Astrocyte (in vitro differentiated cells and primary cell): Measurements from ENCODE around the gene HTR7. TPM values are rescaled to one million over a fixed set of nuclear protein-coding genes. Genes with fewer than 3 reads are reported as not detected.

Source experiments
- DNase-seq: peaks from one replicate; pipeline ENCODE4 v3.0.0-alpha.2; 2010; ENCODE audit warnings: low read depth
- FAIRE-seq: peaks from 2 replicates; lab custom pipeline; 2011; peaks lifted over from hg19 to GRCh38; lab: Jason Lieb, UNC
- H2AFZ ChIP-seq: 2 replicates; pipeline ENCODE4 v1.6.0; 2012; ENCODE audit warnings: low read depth, low read length, inconsistent platforms
- H3K27ac ChIP-seq: 2 replicates; pipeline ENCODE4 v1.5.1; 2011; ENCODE audit warnings: low read depth, low read length, inconsistent platforms
- H3K27me3 ChIP-seq: 2 replicates; pipeline ENCODE4 v1.6.0; 2011; ENCODE audit warnings: low read length, inconsistent platforms; ENCODE audit not compliant: insufficient read depth
- H3K36me3 ChIP-seq: 2 replicates; pipeline ENCODE4 v1.5.1; 2011; ENCODE audit warnings: low read length, inconsistent platforms; ENCODE audit not compliant: insufficient read depth
- H3K4me1 ChIP-seq: 2 replicates; pipeline ENCODE4 v1.5.1; 2011; ENCODE audit warnings: low read length, inconsistent platforms; ENCODE audit not compliant: insufficient read depth
- H3K4me2 ChIP-seq: 2 replicates; pipeline ENCODE4 v1.6.0; 2012; ENCODE audit warnings: low read length, inconsistent platforms
- H3K4me3 ChIP-seq: 2 replicates; pipeline ENCODE4 v1.5.1; 2011; ENCODE audit warnings: low read depth, mild to moderate bottlenecking, low read length, inconsistent platforms; ENCODE audit not compliant: insufficient read depth
- H3K79me2 ChIP-seq: 2 replicates; pipeline ENCODE4 v1.6.0; 2012; ENCODE audit warnings: mild to moderate bottlenecking, low read length, inconsistent platforms; ENCODE audit not compliant: insufficient read depth
- H3K9ac ChIP-seq: 2 replicates; pipeline ENCODE4 v1.6.0; 2012; ENCODE audit warnings: mild to moderate bottlenecking, low read length, inconsistent platforms
- H3K9me3 ChIP-seq: 2 replicates; pipeline ENCODE4 v1.5.1; 2012; ENCODE audit warnings: low read depth, mild to moderate bottlenecking, low read length, inconsistent platforms; ENCODE audit not compliant: insufficient read depth
- H4K20me1 ChIP-seq: 2 replicates; pipeline ENCODE4 v1.6.0; 2012; ENCODE audit warnings: low read length, inconsistent platforms; ENCODE audit not compliant: insufficient read depth
- H3K27ac Mint-ChIP-seq: one replicate; pipeline ENCODE4 v1.8.0; 2021; ENCODE audit warnings: mild to moderate bottlenecking, mixed read lengths; ENCODE audit not compliant: unreplicated experiment
- H3K27me3 Mint-ChIP-seq: one replicate; pipeline ENCODE4 v1.8.0; 2021; ENCODE audit warnings: low read depth, mixed read lengths; ENCODE audit not compliant: unreplicated experiment
- H3K36me3 Mint-ChIP-seq: one replicate; pipeline ENCODE4 v1.8.0; 2021; ENCODE audit warnings: low read depth, mixed read lengths; ENCODE audit not compliant: unreplicated experiment
- H3K4me1 Mint-ChIP-seq: one replicate; pipeline ENCODE4 v1.8.0; 2021; ENCODE audit warnings: low read depth, mixed read lengths; ENCODE audit not compliant: unreplicated experiment
- H3K4me3 Mint-ChIP-seq: one replicate; pipeline ENCODE4 v1.8.0; 2021; ENCODE audit warnings: mild to moderate bottlenecking, moderate library complexity, mixed read lengths; ENCODE audit not compliant: unreplicated experiment
- H3K9me3 Mint-ChIP-seq: one replicate; pipeline ENCODE4 v1.8.0; 2021; ENCODE audit warnings: mild to moderate bottlenecking, mixed read lengths; ENCODE audit not compliant: unreplicated experiment
- EZH2 ChIP-seq: IDR thresholded peaks from 2 replicates; pipeline ENCODE4 v1.6.1; 2012; ENCODE audit warnings: mild to moderate bottlenecking, low read length, inconsistent platforms; ENCODE audit not compliant: insufficient read depth
- total RNA-seq: library from RNA; stranded (reverse); gene quantifications from 2 replicates; pipeline ENCODE4 v1.2.1, GENCODE V29; 2021
- TF ChIP-seq, protein P1 (sequence below): IDR thresholded peaks from 2 replicates; pipeline ENCODE4 v1.5.1; 2011; ENCODE audit warnings: low read depth, mild to moderate bottlenecking, inconsistent platforms, low read length, moderate library complexity; ENCODE audit not compliant: insufficient read depth

HTR7 gene
- total RNA-seq, 1 donor from 2014 or later: 0.89 TPM

DNA sequence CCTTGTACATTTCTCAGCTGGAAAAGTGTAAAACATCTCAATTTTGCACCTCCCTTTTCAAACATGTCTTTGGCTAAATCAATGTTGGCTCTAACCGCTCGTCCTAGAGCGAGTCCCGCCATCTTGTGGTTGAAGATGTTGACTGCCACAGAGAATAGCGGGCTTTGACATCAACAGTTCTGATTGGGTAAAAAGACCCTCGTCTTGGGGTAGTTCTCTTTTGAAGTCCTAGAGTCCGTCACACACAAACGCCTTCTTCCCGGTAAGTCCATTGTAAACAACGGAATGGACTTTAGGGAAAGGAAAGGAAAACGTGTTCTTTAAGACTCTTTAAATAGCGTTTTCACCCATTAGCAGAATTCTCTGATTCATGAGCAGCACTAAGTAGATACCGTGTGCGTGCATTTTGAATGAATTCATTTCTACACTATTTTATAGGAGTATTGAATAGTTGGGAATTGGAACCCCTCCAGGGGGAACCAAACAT, 13.5 kb upstream of the HTR7 start:
- Histone ChIP-seq H3K79me2 (peaks cover 31% of the 10 kb centered on the region), H3K27ac (peak overlapping the region; percentile 71), H3K9ac (peak overlapping the region; percentile 90), H3K9me3 (peaks cover 4% of the 10 kb centered on the region), H3K4me2 (peak overlapping the region; percentile 96), H2AFZ (peak overlapping the region; percentile 89), H3K27me3 (peaks cover 4% of the 10 kb centered on the region), H3K4me3 (peak overlapping the region; percentile 92), H3K4me1 (peaks cover 11% of the 10 kb centered on the region), H3K36me3 (peaks cover 7% of the 10 kb centered on the region), H4K20me1 (no peaks in the 10 kb centered on the region)
- Mint-ChIP-seq H3K27ac (no peak overlapping the region), H3K36me3 (no peaks in the 10 kb centered on the region), H3K9me3 (peaks cover 4% of the 10 kb centered on the region), H3K4me1 (peaks cover 8% of the 10 kb centered on the region), H3K4me3 (peak overlapping the region; percentile 95), H3K27me3 (peaks cover 5% of the 10 kb centered on the region)
- TF ChIP-seq EZH2: no peak
- TF ChIP-seq, protein P1, sequence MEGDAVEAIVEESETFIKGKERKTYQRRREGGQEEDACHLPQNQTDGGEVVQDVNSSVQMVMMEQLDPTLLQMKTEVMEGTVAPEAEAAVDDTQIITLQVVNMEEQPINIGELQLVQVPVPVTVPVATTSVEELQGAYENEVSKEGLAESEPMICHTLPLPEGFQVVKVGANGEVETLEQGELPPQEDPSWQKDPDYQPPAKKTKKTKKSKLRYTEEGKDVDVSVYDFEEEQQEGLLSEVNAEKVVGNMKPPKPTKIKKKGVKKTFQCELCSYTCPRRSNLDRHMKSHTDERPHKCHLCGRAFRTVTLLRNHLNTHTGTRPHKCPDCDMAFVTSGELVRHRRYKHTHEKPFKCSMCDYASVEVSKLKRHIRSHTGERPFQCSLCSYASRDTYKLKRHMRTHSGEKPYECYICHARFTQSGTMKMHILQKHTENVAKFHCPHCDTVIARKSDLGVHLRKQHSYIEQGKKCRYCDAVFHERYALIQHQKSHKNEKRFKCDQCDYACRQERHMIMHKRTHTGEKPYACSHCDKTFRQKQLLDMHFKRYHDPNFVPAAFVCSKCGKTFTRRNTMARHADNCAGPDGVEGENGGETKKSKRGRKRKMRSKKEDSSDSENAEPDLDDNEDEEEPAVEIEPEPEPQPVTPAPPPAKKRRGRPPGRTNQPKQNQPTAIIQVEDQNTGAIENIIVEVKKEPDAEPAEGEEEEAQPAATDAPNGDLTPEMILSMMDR: peak; percentile 60
- DNase-seq (peak; percentile 83), FAIRE-seq (peak; percentile 90)

DNA sequence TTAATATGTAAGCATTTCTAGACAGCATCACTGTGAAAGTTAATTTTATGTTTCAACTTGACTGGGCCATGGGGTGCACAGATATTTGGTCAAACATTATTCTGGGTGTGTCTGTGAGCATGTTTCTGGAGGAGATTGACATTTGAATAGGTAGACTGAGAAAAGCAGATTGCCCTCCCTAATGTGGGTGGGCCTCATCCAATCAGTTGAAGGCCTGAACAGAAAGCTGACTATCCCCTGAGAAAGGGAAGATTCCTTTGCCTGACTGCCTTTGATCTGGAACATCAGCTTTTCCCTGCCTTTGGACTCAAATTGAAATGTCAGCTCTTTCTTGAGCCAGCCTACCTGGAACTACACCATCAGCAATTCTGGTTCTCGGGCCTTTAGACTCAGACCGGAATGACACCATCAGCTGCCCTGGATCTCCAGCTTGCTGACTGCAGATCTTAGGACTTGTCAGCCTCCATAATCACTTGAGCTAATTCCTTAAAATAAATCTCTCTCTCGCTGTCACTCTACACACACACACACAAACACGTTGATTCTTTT, 8.3 kb upstream of the HTR7 start:
- no peak overlapping the region for H3K9ac ChIP-seq
- H3K9me3 ChIP-seq: peaks cover 4% of the 10 kb centered on the region
- H3K4me1 ChIP-seq: no peaks in the 10 kb centered on the region
- TF ChIP-seq, protein P1: no peak
- TF ChIP-seq EZH2: no peak
- H3K9me3 Mint-ChIP-seq: peaks cover 4% of the 10 kb centered on the region
- H3K4me2 ChIP-seq: no peak overlapping the region
- no peaks in the 10 kb centered on the region for H3K79me2 ChIP-seq
- H3K4me3 ChIP-seq: no peak overlapping the region
- H3K36me3 Mint-ChIP-seq: no peaks in the 10 kb centered on the region
- no peak for DNase-seq
- no peak overlapping the region for H3K27ac ChIP-seq
- H4K20me1 ChIP-seq: no peaks in the 10 kb centered on the region
- H2AFZ ChIP-seq: no peak overlapping the region
- H3K36me3 ChIP-seq: no peaks in the 10 kb centered on the region
- H3K27me3 Mint-ChIP-seq: peaks cover 8% of the 10 kb centered on the region
- no peaks in the 10 kb centered on the region for H3K4me1 Mint-ChIP-seq
- FAIRE-seq: no peak
- no peak overlapping the region for H3K27ac Mint-ChIP-seq
- H3K4me3 Mint-ChIP-seq: no peak overlapping the region
- peaks cover 8% of the 10 kb centered on the region for H3K27me3 ChIP-seq

DNA sequence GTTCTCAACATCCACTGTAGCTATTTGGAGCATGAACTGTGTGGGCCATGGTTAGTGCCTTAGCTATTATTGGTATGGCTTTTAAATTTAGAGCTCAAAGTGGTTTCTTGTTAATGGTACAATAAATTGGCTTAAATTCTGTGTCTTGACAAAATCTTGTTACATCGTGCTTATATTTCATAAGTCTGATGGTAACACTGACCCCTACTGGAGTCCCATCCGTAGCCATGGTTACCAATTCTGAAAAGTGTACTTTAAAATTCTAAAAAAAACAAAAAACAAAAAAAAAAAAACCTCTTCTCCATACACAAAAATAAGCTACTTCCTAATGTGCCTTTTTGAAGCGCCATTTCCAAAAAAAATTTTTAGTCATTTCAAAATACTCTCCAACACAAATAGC, 7.6 kb upstream of the HTR7 start:
- Histone ChIP-seq H3K9me3 (peaks cover 4% of the 10 kb centered on the region), H3K27me3 (peaks cover 8% of the 10 kb centered on the region), H4K20me1 (no peaks in the 10 kb centered on the region), H3K36me3 (no peaks in the 10 kb centered on the region), H3K4me1 (no peaks in the 10 kb centered on the region), H3K9ac (no peak overlapping the region), H3K4me3 (no peak overlapping the region), H3K27ac (no peak overlapping the region), H2AFZ (no peak overlapping the region), H3K79me2 (no peaks in the 10 kb centered on the region), H3K4me2 (no peak overlapping the region)
- no peaks in the 10 kb centered on the region for H3K36me3 Mint-ChIP-seq
- peaks cover 4% of the 10 kb centered on the region for H3K9me3 Mint-ChIP-seq
- TF ChIP-seq, protein P1: peak; percentile 38
- no peak for TF ChIP-seq EZH2
- no peak overlapping the region for H3K27ac Mint-ChIP-seq
- no peak overlapping the region for H3K4me3 Mint-ChIP-seq
- FAIRE-seq (no peak), DNase-seq (no peak)
- H3K4me1 Mint-ChIP-seq: no peaks in the 10 kb centered on the region
- H3K27me3 Mint-ChIP-seq: peaks cover 11% of the 10 kb centered on the region
